Activated CD4-positive, CD25-positive, alpha-beta regulatory T cell treated with anti-CD3 and anti-CD28 coated beads, Interleukin-2, amount 50 U/mL, for 16 hours (primary cell): ENCODE results near the gene PDXK.
"Not testable (repeated sequence)": the region's sequence is repeated elsewhere in the genome, so short reads cannot be mapped to it uniquely, and the experiment has no call there.

Source experiments
- DNase-seq: peaks from one replicate; pipeline ENCODE4 v3.0.0-alpha.2; 2020; ENCODE audit warnings: low read depth, low spot score

PDXK gene

GRCh38 chr21:43697758-43698643, 20.9 kb upstream of the PDXK start:
- no peak for DNase-seq

DNA sequence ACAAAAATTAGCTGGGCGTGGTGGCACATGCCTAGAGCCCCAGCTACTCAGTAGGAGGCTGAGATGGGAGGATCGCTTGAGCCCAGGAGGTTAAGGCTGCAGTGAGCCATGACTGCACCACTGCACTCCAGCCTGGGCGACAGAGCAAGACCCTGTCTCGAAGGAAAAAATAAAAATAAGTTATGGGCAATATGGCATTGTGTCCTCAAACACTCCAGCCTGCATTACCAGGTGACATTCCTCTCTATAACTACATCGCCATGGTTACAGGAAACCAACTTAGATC, 19.5 kb upstream of the PDXK start:
- DNase-seq: not testable (repeated sequence)

- DNase-seq: no peak
Measured at GRCh38 chr21:43699933-43700599, 18.9 kb upstream of the PDXK start.

DNA sequence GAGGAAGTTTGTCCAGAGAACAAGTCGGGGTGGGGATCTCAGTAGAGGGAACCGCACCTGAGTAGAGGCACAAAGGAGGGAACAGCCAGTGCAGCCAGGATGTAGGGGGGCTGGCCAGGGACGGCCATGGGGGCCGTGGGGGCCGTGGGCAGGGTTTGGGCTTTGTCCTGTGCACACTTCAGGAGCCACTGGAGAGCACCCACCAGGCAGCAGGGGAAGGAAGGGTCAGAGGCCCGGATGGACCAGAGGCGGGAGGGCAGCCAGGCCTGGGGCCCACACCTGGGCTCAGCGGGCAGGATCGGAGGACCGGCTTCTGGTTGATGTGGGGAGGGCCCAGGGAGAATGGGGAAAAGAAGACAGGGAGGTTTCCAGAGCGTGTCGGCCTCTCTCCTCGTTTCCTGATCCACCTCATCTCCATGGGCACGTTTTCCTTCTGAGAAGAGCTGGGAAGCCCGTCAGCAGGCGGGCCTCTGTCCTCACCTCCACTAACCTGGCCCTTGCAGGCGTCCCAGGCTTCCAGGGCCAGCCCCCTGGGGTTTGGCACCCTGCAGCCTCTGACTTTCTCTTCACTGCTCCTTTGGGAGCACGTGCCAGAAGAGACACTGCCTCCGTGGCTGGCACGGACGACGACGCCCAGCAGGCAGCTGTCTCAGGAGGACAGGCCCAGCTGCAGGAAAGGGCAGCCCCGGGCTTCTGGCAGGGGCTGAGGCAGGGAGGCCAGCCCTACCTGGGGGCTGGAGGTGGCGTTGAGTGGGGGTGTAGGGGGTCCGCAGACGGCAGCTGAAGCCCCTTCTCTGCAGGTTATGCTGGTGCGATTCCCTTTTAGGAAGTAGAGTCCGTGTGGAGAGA, 16.8 kb upstream of the PDXK start:
- no peak for DNase-seq

- DNase-seq: no peak
Measured at GRCh38 chr21:43702785-43703034, 16.2 kb upstream of the PDXK start.

DNA sequence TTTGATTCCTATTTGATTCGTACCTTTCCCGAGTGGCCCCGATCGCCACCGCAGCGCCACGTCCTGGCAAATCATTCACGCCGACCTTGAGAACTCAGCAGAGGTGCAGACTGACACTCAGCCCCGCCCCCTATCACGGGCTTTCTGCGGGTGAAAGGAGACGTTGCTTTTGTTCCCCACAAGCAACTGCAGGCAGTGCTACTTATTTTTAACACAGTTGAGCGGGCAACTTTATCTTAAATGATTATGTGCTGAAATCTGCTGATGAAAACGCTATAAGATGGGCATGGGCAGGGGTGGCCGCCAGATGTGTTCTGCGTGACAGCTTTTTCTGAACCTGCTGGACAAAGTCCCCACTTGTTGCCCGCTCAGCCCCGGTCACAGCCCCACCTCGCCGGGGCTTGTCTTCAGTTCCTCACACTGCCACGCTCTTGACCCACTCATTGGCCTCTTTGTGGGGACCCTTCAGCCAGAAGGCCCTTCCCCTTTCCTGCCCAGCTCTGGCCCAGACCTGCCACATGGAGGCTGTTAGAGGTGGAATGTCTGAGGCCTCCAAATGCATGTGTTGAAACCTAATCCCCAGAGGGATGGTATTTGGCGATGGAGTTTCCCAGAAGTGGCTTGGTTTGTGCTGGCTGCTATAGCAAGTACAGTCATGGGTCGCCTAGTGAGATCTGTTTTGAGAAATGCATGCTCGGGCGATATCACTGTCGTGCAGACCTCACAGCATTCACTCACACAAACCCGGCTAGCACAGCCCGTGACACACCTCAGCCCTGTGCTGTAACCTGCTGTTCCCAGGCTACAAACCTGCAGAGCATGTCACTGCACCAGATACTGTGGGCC, 15.7 kb upstream of the PDXK start:
- no peak for DNase-seq

- no peak for DNase-seq
Measured at GRCh38 chr21:43707462-43707861, 11.5 kb upstream of the PDXK start.

DNA sequence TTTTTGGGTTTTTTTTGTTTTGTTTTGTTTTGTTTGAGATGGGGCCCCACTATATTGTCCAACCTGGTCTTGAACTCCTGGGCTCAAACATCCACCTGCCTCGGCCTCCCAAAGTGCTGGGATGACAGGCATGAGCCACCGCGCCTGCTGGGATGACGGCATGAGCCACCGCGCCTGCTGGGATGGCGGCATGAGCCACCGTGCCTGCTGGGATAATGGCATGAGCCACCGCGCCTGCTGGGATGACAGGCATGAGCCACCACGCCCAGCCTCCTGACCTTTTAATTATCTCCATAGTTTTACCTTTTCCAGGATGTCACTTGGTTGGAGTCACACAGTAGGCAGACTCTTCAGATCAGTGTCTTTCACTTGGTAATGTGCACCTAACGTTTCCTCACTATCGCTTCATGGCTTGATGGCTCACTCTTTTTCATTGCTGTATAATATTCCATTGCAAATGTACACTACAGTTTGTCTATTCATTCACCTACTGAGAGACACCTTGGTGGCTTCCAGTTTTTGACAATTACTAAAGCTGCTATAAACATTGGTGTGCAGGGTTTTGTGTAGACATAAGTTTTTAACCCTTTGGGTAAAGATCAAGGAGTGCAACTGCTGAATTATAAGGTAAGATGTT, 10.1 kb upstream of the PDXK start:
- DNase-seq: no peak

DNA sequence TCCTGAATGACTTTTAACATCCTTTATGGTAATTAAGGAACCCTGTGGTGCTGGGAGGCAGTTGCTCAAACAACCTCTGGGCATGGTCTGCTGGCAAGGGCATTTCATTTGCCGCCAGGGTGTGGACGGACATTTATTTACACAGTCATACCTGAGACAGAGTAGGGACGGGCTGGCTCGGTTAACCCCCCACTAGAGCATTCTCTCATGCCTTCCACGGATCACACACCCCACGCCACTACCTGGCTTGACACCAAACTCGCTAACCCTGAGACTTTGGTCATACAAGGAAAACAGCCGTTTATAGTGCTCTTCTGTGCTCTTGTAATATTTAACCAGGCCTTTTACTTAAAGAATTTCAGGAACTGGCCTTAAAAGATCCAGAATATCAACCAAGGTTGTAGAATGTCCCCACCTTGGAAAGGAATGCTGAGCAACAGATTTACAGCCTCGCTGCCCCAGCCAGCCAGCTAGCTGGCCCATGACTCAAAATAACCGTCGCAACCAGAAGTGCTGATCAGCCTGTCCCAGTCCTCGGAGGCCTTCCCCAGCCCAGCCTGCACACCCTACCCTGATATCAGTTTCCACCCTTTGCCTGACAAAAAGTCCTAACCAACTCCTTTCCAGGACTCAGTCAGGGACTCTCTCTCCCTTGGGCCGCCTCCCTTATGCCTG, 6.5 kb upstream of the PDXK start:
- no peak for DNase-seq

- not testable (repeated sequence) for DNase-seq
Measured at GRCh38 chr21:43713123-43713522, 5.8 kb upstream of the PDXK start.

GRCh38 chr21:43716376-43717165, 2.4 kb upstream of the PDXK start:
- DNase-seq: no peak

DNA sequence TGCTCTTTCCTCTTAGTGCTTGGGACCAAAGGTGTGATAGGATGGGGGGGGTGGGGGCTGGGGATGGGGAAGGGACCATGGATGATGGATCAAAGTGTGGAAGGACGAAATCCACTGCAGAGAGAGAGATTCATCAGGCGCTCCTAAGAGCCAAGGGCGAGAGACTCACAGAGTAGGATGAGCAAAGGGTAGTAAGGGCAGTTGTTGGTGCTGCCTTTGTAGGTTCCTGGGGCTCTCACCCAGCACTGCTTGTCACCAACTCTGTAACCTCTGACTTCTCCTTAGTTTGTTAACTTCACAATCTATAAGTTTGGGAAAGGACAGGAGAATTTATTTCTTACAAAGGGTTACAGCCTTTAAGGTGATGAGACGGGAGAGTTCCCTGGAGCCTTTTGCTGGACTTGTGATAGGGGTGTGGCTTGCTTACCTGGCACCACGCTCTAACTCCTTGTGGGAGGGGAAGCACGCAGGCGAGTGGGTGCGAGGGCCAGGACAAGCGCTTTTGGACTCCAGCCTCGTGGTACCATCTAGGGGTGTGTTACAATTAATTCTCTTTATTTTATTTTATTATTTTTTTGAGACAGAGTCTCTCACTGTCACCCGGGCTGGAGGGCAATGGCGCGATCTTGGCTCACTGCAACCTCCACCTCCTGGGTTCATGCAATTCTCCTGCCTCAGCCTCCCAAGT, 1.6 kb upstream of the PDXK start:
- no peak for DNase-seq

DNA sequence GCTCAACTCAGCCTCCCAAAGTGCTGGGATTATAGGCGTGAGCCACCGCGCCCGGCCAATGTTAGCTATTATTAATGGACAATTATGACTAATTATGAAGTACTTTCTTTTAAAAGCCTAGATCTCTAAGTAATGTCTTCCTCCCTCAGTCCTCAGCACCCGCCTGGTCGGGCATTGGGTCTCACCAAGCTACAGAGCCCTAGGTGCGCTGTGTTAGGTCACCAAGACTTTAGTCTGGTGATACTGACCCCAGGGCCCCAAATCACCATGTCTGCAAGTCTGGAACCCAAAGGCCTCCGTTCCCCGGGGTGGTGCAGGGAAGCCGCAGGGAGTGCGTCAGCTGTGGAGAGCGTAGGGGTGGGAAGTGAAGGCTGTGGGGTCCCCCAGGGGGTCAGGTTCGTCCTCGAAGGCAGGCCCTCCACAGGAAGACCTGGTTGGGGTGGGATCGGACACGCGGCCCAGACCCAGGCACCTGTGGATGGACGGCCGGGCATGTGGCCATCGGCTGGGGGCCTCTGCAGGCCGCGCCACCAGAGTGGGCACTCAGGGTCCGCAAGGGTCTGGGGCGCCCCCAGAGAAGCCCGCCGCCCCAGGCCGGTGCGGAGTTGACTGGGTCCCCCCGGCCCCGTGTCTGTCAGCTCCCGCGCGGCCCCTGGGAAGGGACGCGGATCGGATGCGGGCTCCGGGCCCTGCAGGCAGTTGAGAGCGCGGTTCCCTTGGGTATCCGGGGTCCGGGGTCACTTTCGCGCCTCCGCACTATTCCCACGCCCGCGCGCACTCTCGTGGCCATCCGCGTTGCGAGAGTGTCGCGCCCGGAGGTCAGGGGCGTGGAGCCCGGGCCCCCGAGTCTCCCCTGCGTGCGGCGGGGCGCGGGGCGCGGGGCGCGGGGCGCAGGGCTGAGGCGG, 710 bp upstream of the PDXK start:
- no peak for DNase-seq

GRCh38 chr21:43719748-43720538, 1.0 kb downstream of the PDXK start:
- no peak for DNase-seq

- no peak for DNase-seq
Measured at GRCh38 chr21:43720539-43721166, 1.7 kb downstream of the PDXK start.

- no peak for DNase-seq
Measured at GRCh38 chr21:43721206-43721605, 2.3 kb downstream of the PDXK start.

GRCh38 chr21:43721939-43722338, 3.0 kb downstream of the PDXK start:
- no peak for DNase-seq
